Trophoblast cell (in vitro differentiated cells and primary cell): ENCODE data around the gene C14orf39.

Experiments
- DNase-seq, 2 donors: peaks; one replicate each; pipeline ENCODE4 v3.0.0-alpha.2; 2016
- H2AFZ ChIP-seq: 2 replicates; pipeline ENCODE4 v1.6.1; 2013; ENCODE audit warnings: low read length, moderate library complexity, mild to moderate bottlenecking; ENCODE audit not compliant: insufficient read depth, poor library complexity
- H2AK5ac ChIP-seq: 2 replicates; pipeline ENCODE4 v1.6.1; 2013; ENCODE audit warnings: mild to moderate bottlenecking, low read length
- H2BK120ac ChIP-seq: 2 replicates; pipeline ENCODE4 v1.6.1; 2013; ENCODE audit warnings: low read length, mild to moderate bottlenecking, moderate library complexity; ENCODE audit not compliant: insufficient read depth, poor library complexity
- H2BK12ac ChIP-seq: 2 replicates; pipeline ENCODE4 v1.6.1; 2013; ENCODE audit warnings: mild to moderate bottlenecking, low read length, moderate library complexity
- H2BK5ac ChIP-seq: 2 replicates; pipeline ENCODE4 v1.6.1; 2013; ENCODE audit warnings: low read length, low read depth, moderate library complexity, mild to moderate bottlenecking; ENCODE audit not compliant: poor library complexity
- H3K14ac ChIP-seq: 2 replicates; pipeline ENCODE4 v1.6.1; 2013; ENCODE audit warnings: mild to moderate bottlenecking, low read length
- H3K18ac ChIP-seq: 2 replicates; pipeline ENCODE4 v1.6.1; 2013; ENCODE audit warnings: mild to moderate bottlenecking, low read length
- H3K23ac ChIP-seq: 2 replicates; pipeline ENCODE4 v1.6.1; 2013; ENCODE audit warnings: low read length
- H3K27ac ChIP-seq: 2 replicates; pipeline ENCODE4 v1.5.1; 2013; ENCODE audit warnings: low read depth, mild to moderate bottlenecking, inconsistent platforms, low read length, moderate library complexity
- H3K27me3 ChIP-seq: 2 replicates; pipeline ENCODE4 v1.6.1; 2013; ENCODE audit warnings: inconsistent platforms, mild to moderate bottlenecking, low read length, moderate library complexity; ENCODE audit not compliant: insufficient read depth
- H3K36me3 ChIP-seq, 2 experiments: 1 replicate in 1 of 2; 2 replicates in 1 of 2; pipeline ENCODE4 v1.6.1; 2013; ENCODE audit warnings: low read length in 2 of 2, mild to moderate bottlenecking in 2 of 2, moderate library complexity in 1 of 2; ENCODE audit not compliant: insufficient read depth in 2 of 2, control insufficient read depth in 1 of 2
- H3K4ac ChIP-seq: 2 replicates; pipeline ENCODE4 v1.6.1; 2013; ENCODE audit warnings: low read depth, mild to moderate bottlenecking, low read length, moderate library complexity
- H3K4me1 ChIP-seq, 2 experiments: 1 replicate in 1 of 2; 2 replicates in 1 of 2; pipeline ENCODE4 v1.6.1; 2013; ENCODE audit warnings: low read length in 2 of 2, mild to moderate bottlenecking in 2 of 2, moderate library complexity in 1 of 2; ENCODE audit not compliant: insufficient read depth in 2 of 2, control insufficient read depth in 1 of 2
- H3K4me2 ChIP-seq: 2 replicates; pipeline ENCODE4 v1.6.1; 2013; ENCODE audit warnings: inconsistent platforms, mild to moderate bottlenecking, low read length, moderate library complexity
- H3K4me3 ChIP-seq: 2 replicates; pipeline ENCODE4 v1.5.1; 2013; ENCODE audit warnings: mild to moderate bottlenecking, low read depth, low read length, inconsistent platforms
- H3K79me1 ChIP-seq: one replicate; pipeline ENCODE4 v1.6.1; 2013; ENCODE audit warnings: low read length
- H3K79me2 ChIP-seq: 2 replicates; pipeline ENCODE4 v1.6.1; 2013; ENCODE audit warnings: low read length, mild to moderate bottlenecking; ENCODE audit not compliant: control insufficient read depth, insufficient read depth, poor library complexity
- H3K9ac ChIP-seq: 2 replicates; pipeline ENCODE4 v1.6.1; 2013; ENCODE audit warnings: mild to moderate bottlenecking, low read length
- H3K9me3 ChIP-seq: 2 replicates; pipeline ENCODE4 v1.6.1; 2013; ENCODE audit warnings: low read depth, mild to moderate bottlenecking, control low read depth, inconsistent platforms, low read length; ENCODE audit not compliant: insufficient read depth
- H4K12ac ChIP-seq: 2 replicates; pipeline ENCODE4 v1.6.1; 2013; ENCODE audit warnings: low read depth, mild to moderate bottlenecking, low read length, moderate library complexity
- H4K8ac ChIP-seq: 2 replicates; pipeline ENCODE4 v1.6.1; 2013; ENCODE audit warnings: low read depth, mild to moderate bottlenecking, low read length, moderate library complexity
- H4K91ac ChIP-seq: one replicate; pipeline ENCODE4 v1.6.1; 2013; ENCODE audit warnings: low read depth, mild to moderate bottlenecking, low read length, moderate library complexity
- WGBS: extraction: QIAGEN DNeasy Blood & Tissue Kit; methylation state at CpG from one replicate; pipeline ENCODE4 v1.1.7; 2013; ENCODE audit warnings: missing lambda C conversion rate; ENCODE audit not compliant: insufficient read length, insufficient coverage; ENCODE audit errors: extremely low coverage; 5-methylcytosine and 5-hydroxymethylcytosine counted together

C14orf39 gene

GRCh38 chr14:60396718-60397343 lies 89.0 kb downstream of the C14orf39 start:
- H3K9me3 ChIP-seq = no peaks in the 10 kb centered on the region
- H2BK120ac ChIP-seq = no peak overlapping the region
- no peak overlapping the region for H3K18ac ChIP-seq
- H3K4me3 ChIP-seq = no peak overlapping the region
- no CpG with 5 or more reads among the region's 2 CpGs for WGBS
- no peak overlapping the region for H4K12ac ChIP-seq
- H3K4ac ChIP-seq = no peak overlapping the region
- H3K9ac ChIP-seq = no peak overlapping the region
- H2AK5ac ChIP-seq = no peak overlapping the region
- no peak overlapping the region for H2AFZ ChIP-seq
- no peak overlapping the region for H3K27ac ChIP-seq
- no peak overlapping the region for H3K14ac ChIP-seq
- H3K27me3 ChIP-seq = no peaks in the 10 kb centered on the region
- H2BK5ac ChIP-seq = no peak overlapping the region
- H3K23ac ChIP-seq = no peak overlapping the region
- no peak overlapping the region for H2BK12ac ChIP-seq
- no peaks in the 10 kb centered on the region for H3K4me1 ChIP-seq
- no peak overlapping the region for H4K8ac ChIP-seq
- no peak for DNase-seq
- no peaks in the 10 kb centered on the region for H3K79me1 ChIP-seq
- H4K91ac ChIP-seq = no peak overlapping the region
- H3K36me3 ChIP-seq = no peaks in the 10 kb centered on the region
- H3K4me2 ChIP-seq = no peak overlapping the region
- H3K79me2 ChIP-seq = no peaks in the 10 kb centered on the region
